Transverse colon (tissue), 4 donors: ENCODE data around the gene CCT7. TPM values are rescaled to one million over a fixed set of nuclear protein-coding genes. Genes with fewer than 3 reads are reported as not detected.

Experiments used
- DNase-seq: peaks from one replicate; pipeline ENCODE4 v3.0.0-alpha.2; 2019
- H3K27ac ChIP-seq, 4 donors: fragments of 200-600 bp; sonication (generic); 2 replicates each; pipeline ENCODE4 v1.5.1; 2016 to 2018; ENCODE audit warnings: inconsistent platforms in 4 of 4
- H3K27me3 ChIP-seq: fragments of 200-600 bp; sonication (generic); 2 replicates; pipeline ENCODE4 v1.5.1; 2017; ENCODE audit warnings: inconsistent platforms
- H3K36me3 ChIP-seq, 4 donors: fragments of 200-600 bp; sonication (generic); 2 replicates each; pipeline ENCODE4 v1.5.1; 2017 to 2019; ENCODE audit warnings: inconsistent platforms in 4 of 4
- H3K4me1 ChIP-seq, 4 donors: fragments of 200-600 bp; sonication (generic); 2 replicates each; pipeline ENCODE4 v1.5.1; 2017 to 2020; ENCODE audit warnings: inconsistent platforms in 4 of 4
- H3K4me3 ChIP-seq, 4 donors: fragments of 200-600 bp; sonication (generic); 1 replicate in 1 of 4; 2 replicates in 3 of 4; pipeline versions ENCODE4 v1.5.1 to v1.6.1; 2017 to 2019; ENCODE audit warnings: inconsistent platforms in 4 of 4
- H3K9me3 ChIP-seq, 2 donors: fragments of 200-600 bp; sonication (generic); 2 replicates each; pipeline ENCODE4 v1.5.1; 2017 to 2019; ENCODE audit warnings: inconsistent platforms in 2 of 2
- CTCF ChIP-seq, 5 experiments: fragments of 200-600 bp in 3 of 5; fragments of 450-650 bp in 2 of 5; sonication (generic) in 3 of 5; IDR thresholded peaks; 1 replicate in 2 of 5; 2 replicates in 3 of 5; pipeline ENCODE4 v1.5.1; 2016 to 2017; ENCODE audit warnings: antibody characterized with exemption in 5 of 5, inconsistent platforms in 3 of 5, mild to moderate bottlenecking in 2 of 5, moderate library complexity in 1 of 5
- EP300 ChIP-seq: sonication (generic); formaldehyde crosslinking; IDR thresholded peaks from one replicate; pipeline ENCODE4 v1.6.1; 2017; ENCODE audit warnings: antibody characterized with exemption, low read depth
- POLR2A ChIP-seq: fragments of 450-650 bp; IDR thresholded peaks from one replicate; pipeline ENCODE4 v1.6.1; 2016; ENCODE audit warnings: antibody characterized with exemption, mild to moderate bottlenecking, moderate library complexity
- POLR2AphosphoS5 ChIP-seq, 3 donors: sonication (generic); formaldehyde crosslinking; IDR thresholded peaks; one replicate each; pipeline ENCODE4 v1.6.1; 2016; ENCODE audit warnings: antibody characterized with exemption in 3 of 3
- WGBS, 2 donors: methylation state at CpG; one replicate each; pipeline ENCODE4 v1.1.5; 2018; ENCODE audit warnings: low coverage in 1 of 2; 5-methylcytosine and 5-hydroxymethylcytosine counted together
- in situ Hi-C, 4 donors: fragments of 200-750 bp; cut with MboI; loops; one replicate each; pipeline versions ENCODE4 v1.15.0 to v1.15.1; 2017; ENCODE audit warnings: low sequenced_read_pairs in 3 of 4, low pct_ligation_motif_present in 1 of 4, low pct_unique_long_range_greater_than_20kb in 1 of 4
- intact Hi-C: fragments of 100-400 bp; cut with DNase I; formaldehyde crosslinking; loops from one replicate; pipeline ENCODE4 v1.15.1; 2023; ENCODE audit warnings: low total_unique reads
- small RNA-seq, 4 donors: library from RNA; depleted of rRNA; stranded (forward); fragments of <200 nt; gene quantifications; one replicate each; pipeline ENCODE3, GENCODE V24; 2016
- total RNA-seq, 4 donors: library from RNA; depleted of rRNA; stranded (reverse); fragments of >200 nt; gene quantifications; one replicate each; pipeline ENCODE4 v1.1.0, GENCODE V29; 2016

Gene CCT7
- total RNA-seq, 4 donors from 2014 or later: 87.9 to 171 (median 116) TPM

GRCh38 chr2:73297151-73297559 is 63.0 kb downstream of the CCT7 start:
- in situ Hi-C loops (no loop called here), intact Hi-C loops (no loop called here)
- WGBS, 2 donors: 7 to 21% methylated on average over 2 of the region's 2 CpGs
- Histone ChIP-seq H3K4me3 (no peak overlapping the region), H3K27me3 (peaks cover 70% of the 10 kb centered on the region), H3K27ac (no peak overlapping the region), H3K36me3 (no peaks in the 10 kb centered on the region), H3K4me1 (peaks cover 0 to 14% (median 10%) of the 10 kb centered on the region in 4 donors), H3K9me3 (no peaks in the 10 kb centered on the region)
- TF ChIP-seq POLR2AphosphoS5 (IDR thresholded peaks at IDR 0.05) (no peak), CTCF (IDR thresholded peaks at IDR 0.05) (no peak), EP300 (no peak), POLR2A (no peak)
- no peak for DNase-seq

- intact Hi-C loops (no loop called here), in situ Hi-C loops (no loop called here)
- H3K27me3 ChIP-seq: peaks cover 66% of the 10 kb centered on the region
- WGBS, 2 donors: 59 to 60% methylated on average over 1 to 4 of the region's 4 CpGs
- no peak for DNase-seq
- peaks cover 0 to 12% (median 10%) of the 10 kb centered on the region in 4 donors for H3K4me1 ChIP-seq
- no peaks in the 10 kb centered on the region for H3K9me3 ChIP-seq
- no peak overlapping the region for H3K27ac ChIP-seq
- no peak for TF ChIP-seq POLR2A
- no peak for TF ChIP-seq EP300
- no peak for TF ChIP-seq CTCF (IDR thresholded peaks at IDR 0.05)
- TF ChIP-seq POLR2AphosphoS5 (IDR thresholded peaks at IDR 0.05): no peak
- H3K4me3 ChIP-seq: no peak overlapping the region
- H3K36me3 ChIP-seq: no peaks in the 10 kb centered on the region
Measured at GRCh38 chr2:73297586-73297985, 63.5 kb downstream of the CCT7 start.

GRCh38 chr2:73300926-73301325 is 66.8 kb downstream of the CCT7 start:
- DNase-seq: no peak
- in situ Hi-C loops (no loop called here), intact Hi-C loops (no loop called here)
- WGBS, 2 donors: 78 to 80% methylated on average over 3 of the region's 3 CpGs
- Histone ChIP-seq H3K27ac (no peak overlapping the region), H3K36me3 (no peaks in the 10 kb centered on the region), H3K4me1 (no peaks in the 10 kb centered on the region), H3K4me3 (no peak overlapping the region), H3K27me3 (peaks cover 32% of the 10 kb centered on the region), H3K9me3 (no peaks in the 10 kb centered on the region)
- TF ChIP-seq POLR2AphosphoS5 (IDR thresholded peaks at IDR 0.05): no peak

- Histone ChIP-seq H3K27ac (no peak overlapping the region), H3K27me3 (peaks cover 25% of the 10 kb centered on the region), H3K36me3 (no peaks in the 10 kb centered on the region), H3K9me3 (no peaks in the 10 kb centered on the region), H3K4me1 (no peaks in the 10 kb centered on the region), H3K4me3 (no peak overlapping the region)
- TF ChIP-seq POLR2A (no peak), POLR2AphosphoS5 (IDR thresholded peaks at IDR 0.05) (no peak), EP300 (no peak), CTCF (IDR thresholded peaks at IDR 0.05) (no peak)
- intact Hi-C loops (no loop called here), in situ Hi-C loops (no loop called here)
- 72 to 78% methylated on average over 4 of the region's 4 CpGs for WGBS, 2 donors
- no peak for DNase-seq
Measured at GRCh38 chr2:73301636-73302035, 67.5 kb downstream of the CCT7 start.

Small RNA genes within 50 kb of the gene (small RNA-seq; reads per million reads assigned to genes)
- 0 reads per million in 4 donors for gene RNU6-111P

Other genes starting within 250 kb of the CCT7 start
- 10 to 100 TPM; 12.3 to 98.4 (median 42.7) TPM for gene SFXN5, start 162.6 kb upstream of the CCT7 start, total RNA-seq
- 10 to 100 TPM; 22.7 to 31.0 (median 26.9) TPM for gene RAB11FIP5, start 121.4 kb upstream of the CCT7 start, total RNA-seq
- not detected for gene NOTO, start 31.7 kb upstream of the CCT7 start, total RNA-seq
- gene SMYD5, start 20.1 kb upstream of the CCT7 start, total RNA-seq: 10 to 100 TPM in 3 of 4 donors, 1 to 10 TPM in 1; 6.4 to 16.1 (median 13.4) TPM
- gene PRADC1, start 1.1 kb upstream of the CCT7 start, total RNA-seq: 10 to 100 TPM; 44.3 to 77.1 (median 61.8) TPM
- gene FBXO41, start 50.2 kb downstream of the CCT7 start, total RNA-seq: 1 to 10 TPM; 1.4 to 10.0 (median 5.7) TPM
- not detected for gene EGR4, start 59.2 kb downstream of the CCT7 start, total RNA-seq
- gene ALMS1, start 151.5 kb downstream of the CCT7 start, total RNA-seq: 10 to 100 TPM; 22.4 to 72.4 (median 29.9) TPM